ENCODE data around the gene BAZ2B.

GRCh38 chr2:159562248-159562647 lies 54.1 kb downstream of the BAZ2B start:
- TF ChIP-seq POLR2A (IDR thresholded peaks at IDR 0.05; ENCODE audit: low read length) (no peak), GATA1 (IDR thresholded peaks at IDR 0.05; ENCODE audit: low read depth, low read length) (no peak)

Data from erythroblast (primary cell).